OCI-LY1 (cell line): ENCODE results near the gene SV2C.

ENCODE experiments used
- EZH2 ChIP-seq: fragments of 200-600 bp; sonication (generic), shearing (Covaris generic); IDR thresholded peaks from 2 replicates; pipeline ENCODE4 v1.8.0; 2017; ENCODE audit warnings: borderline replicate concordance, mixed run types, mild to moderate bottlenecking, antibody characterized with exemption, low read length, moderate library complexity, mixed read lengths
- TF ChIP-seq, protein P1 (sequence below): fragments of 200-600 bp; sonication (generic), shearing (Covaris generic); IDR thresholded peaks from 2 replicates; pipeline ENCODE4 v1.5.1; 2017; ENCODE audit warnings: mild to moderate bottlenecking, antibody characterized with exemption, low read length, moderate library complexity, mixed read lengths

DNA sequence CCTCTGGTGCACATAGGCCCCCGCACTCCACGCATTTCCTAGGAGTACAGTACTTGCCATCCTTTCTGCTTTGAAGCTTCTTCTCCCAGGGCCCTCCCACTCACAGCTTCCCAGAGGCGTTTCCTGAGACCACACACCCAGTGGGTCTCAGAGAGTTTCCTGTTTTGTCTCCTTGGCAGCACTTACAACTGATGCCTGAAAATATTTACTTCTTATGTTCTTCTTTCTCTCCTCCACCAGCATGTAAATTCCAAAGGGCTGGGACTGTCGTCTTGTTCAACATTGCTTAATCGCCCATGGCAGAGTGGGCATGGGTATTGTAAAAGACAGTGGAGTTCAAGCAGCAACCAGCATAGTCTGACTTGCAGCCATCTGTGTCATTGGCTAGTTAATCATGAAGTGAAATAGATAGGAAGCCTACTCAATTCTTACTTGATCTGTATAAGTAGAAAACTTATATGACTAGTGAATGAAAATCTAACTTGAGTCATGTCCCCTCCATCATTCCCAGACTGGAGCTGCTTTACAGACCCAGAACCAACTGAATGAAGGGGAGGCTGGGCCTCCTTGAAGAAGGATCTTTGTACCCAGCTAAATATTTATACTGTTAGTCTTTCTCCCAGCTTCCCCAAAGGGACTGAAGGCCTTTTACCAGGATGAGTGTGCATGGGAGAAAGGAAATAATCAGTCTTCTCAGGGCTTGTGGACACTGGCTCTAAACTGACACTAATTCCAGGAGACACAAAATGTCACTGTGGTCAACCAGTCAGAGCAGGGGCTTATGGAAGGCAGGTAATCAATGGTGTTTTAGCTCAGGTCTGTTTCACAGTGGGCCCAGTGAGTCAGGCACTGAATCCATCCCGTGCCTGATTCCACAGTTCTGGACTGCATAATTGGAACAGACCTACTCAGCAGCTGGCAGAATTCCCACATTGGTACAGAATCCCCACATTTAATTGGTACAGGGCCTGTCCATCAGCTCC is 116.4 kb downstream of the SV2C start:
- TF ChIP-seq, protein P1, sequence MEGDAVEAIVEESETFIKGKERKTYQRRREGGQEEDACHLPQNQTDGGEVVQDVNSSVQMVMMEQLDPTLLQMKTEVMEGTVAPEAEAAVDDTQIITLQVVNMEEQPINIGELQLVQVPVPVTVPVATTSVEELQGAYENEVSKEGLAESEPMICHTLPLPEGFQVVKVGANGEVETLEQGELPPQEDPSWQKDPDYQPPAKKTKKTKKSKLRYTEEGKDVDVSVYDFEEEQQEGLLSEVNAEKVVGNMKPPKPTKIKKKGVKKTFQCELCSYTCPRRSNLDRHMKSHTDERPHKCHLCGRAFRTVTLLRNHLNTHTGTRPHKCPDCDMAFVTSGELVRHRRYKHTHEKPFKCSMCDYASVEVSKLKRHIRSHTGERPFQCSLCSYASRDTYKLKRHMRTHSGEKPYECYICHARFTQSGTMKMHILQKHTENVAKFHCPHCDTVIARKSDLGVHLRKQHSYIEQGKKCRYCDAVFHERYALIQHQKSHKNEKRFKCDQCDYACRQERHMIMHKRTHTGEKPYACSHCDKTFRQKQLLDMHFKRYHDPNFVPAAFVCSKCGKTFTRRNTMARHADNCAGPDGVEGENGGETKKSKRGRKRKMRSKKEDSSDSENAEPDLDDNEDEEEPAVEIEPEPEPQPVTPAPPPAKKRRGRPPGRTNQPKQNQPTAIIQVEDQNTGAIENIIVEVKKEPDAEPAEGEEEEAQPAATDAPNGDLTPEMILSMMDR, result no peak
- TF ChIP-seq EZH2, result no peak
